ENCODE data around the gene CES3.

CES3 gene

GRCh38 chr16:66961065-66961744, at the start of gene CES3:
Gene CES3 (plus strand): TSS chr16:66961266. CDS start chr16:66961308, 42 bp downstream.
- DNase-seq (ENCODE audit: low read depth, low spot score) = no peak

- DNase-seq (ENCODE audit: low read depth, low spot score) = no peak
Observed at GRCh38 chr16:66911801-66912200, 49.3 kb upstream of the CES3 start.

- no peak for DNase-seq (ENCODE audit: low read depth, low spot score)
Observed at GRCh38 chr16:66913081-66913480, 48.0 kb upstream of the CES3 start.

GRCh38 chr16:66913711-66914110, 47.4 kb upstream of the CES3 start:
- no peak for DNase-seq (ENCODE audit: low read depth, low spot score)

- DNase-seq (ENCODE audit: low read depth, low spot score) = no peak
Observed at GRCh38 chr16:66914541-66914940, 46.5 kb upstream of the CES3 start.

GRCh38 chr16:66915041-66915440, 46.0 kb upstream of the CES3 start:
- no peak for DNase-seq (ENCODE audit: low read depth, low spot score)

- DNase-seq (ENCODE audit: low read depth, low spot score) = no peak
Observed at GRCh38 chr16:66916518-66916917, 44.5 kb upstream of the CES3 start.

GRCh38 chr16:66917741-66918140, 43.3 kb upstream of the CES3 start:
- DNase-seq (ENCODE audit: low read depth, low spot score) = no peak

- DNase-seq (ENCODE audit: low read depth, low spot score) = no peak
Observed at GRCh38 chr16:66918355-66918754, 42.7 kb upstream of the CES3 start.

- no peak for DNase-seq (ENCODE audit: low read depth, low spot score)
Observed at GRCh38 chr16:66918803-66919568, 42.1 kb upstream of the CES3 start, which contains the start of gene CDH16. Gene CDH16 (minus strand): TSS chr16:66918885. CDS start chr16:66918065, 820 bp downstream.

- DNase-seq (ENCODE audit: low read depth, low spot score) = no peak
Observed at GRCh38 chr16:66919569-66920298, 41.3 kb upstream of the CES3 start.

GRCh38 chr16:66920299-66920590, 40.8 kb upstream of the CES3 start:
- DNase-seq (ENCODE audit: low read depth, low spot score) = no peak

GRCh38 chr16:66920924-66921680, 40.0 kb upstream of the CES3 start:
- no peak for DNase-seq (ENCODE audit: low read depth, low spot score)

- DNase-seq (ENCODE audit: low read depth, low spot score) = no peak
Observed at GRCh38 chr16:66921729-66922450, 39.2 kb upstream of the CES3 start.

- DNase-seq (ENCODE audit: low read depth, low spot score) = no peak
Observed at GRCh38 chr16:66923247-66923731, 37.8 kb upstream of the CES3 start.

- DNase-seq (ENCODE audit: low read depth, low spot score) = no peak
Observed at GRCh38 chr16:66923866-66924265, 37.2 kb upstream of the CES3 start.

- DNase-seq (ENCODE audit: low read depth, low spot score) = no peak
Observed at GRCh38 chr16:66924527-66925321, 36.3 kb upstream of the CES3 start.

GRCh38 chr16:66925322-66925840, 35.7 kb upstream of the CES3 start, which contains the start of gene RRAD:
Gene RRAD (minus strand): TSS chr16:66925535. CDS start chr16:66925179, 356 bp downstream.
- no peak for DNase-seq (ENCODE audit: low read depth, low spot score)

- DNase-seq (ENCODE audit: low read depth, low spot score) = no peak
Observed at GRCh38 chr16:66926171-66926947, 34.7 kb upstream of the CES3 start.

Measured in brain pericyte (primary cell).